ENCODE data around the gene RAB1A.
"Not testable (repeated sequence)": the region's sequence is repeated elsewhere in the genome, so short reads cannot be mapped to it uniquely, and the experiment has no call there.

RAB1A gene

GRCh38 chr2:65134158-65134557 lies 4.3 kb upstream of the RAB1A start:
- DNase-seq = no peak

GRCh38 chr2:65133626-65134025 lies 3.7 kb upstream of the RAB1A start:
- DNase-seq = no peak

- not testable (repeated sequence) for DNase-seq
Observed at GRCh38 chr2:65132930-65133329, 3.0 kb upstream of the RAB1A start.

GRCh38 chr2:65130664-65131175 lies 814 bp upstream of the RAB1A start:
- DNase-seq = peak; percentile 70 to 74

- peak; percentile 18 to 24 for DNase-seq
Observed at GRCh38 chr2:65129286-65129825, 550 bp downstream of the RAB1A start.

- peak; percentile 34 to 52 for DNase-seq
Observed at GRCh38 chr2:65128297-65129190, 1.4 kb downstream of the RAB1A start.

GRCh38 chr2:65125457-65125856 lies 4.4 kb downstream of the RAB1A start:
- DNase-seq = not testable (repeated sequence)

GRCh38 chr2:65122313-65122712 lies 7.6 kb downstream of the RAB1A start:
- no peak for DNase-seq

GRCh38 chr2:65120990-65121693 lies 8.8 kb downstream of the RAB1A start:
- no peak for DNase-seq

- DNase-seq = no peak
Observed at GRCh38 chr2:65116645-65117044, 13.3 kb downstream of the RAB1A start.

- no peak for DNase-seq
Observed at GRCh38 chr2:65114921-65115320, 15.0 kb downstream of the RAB1A start.

GRCh38 chr2:65113816-65114215 lies 16.1 kb downstream of the RAB1A start:
- no peak for DNase-seq

GRCh38 chr2:65113229-65113628 lies 16.7 kb downstream of the RAB1A start:
- no peak for DNase-seq

GRCh38 chr2:65112633-65113032 lies 17.3 kb downstream of the RAB1A start:
- no peak for DNase-seq

- no peak for DNase-seq
Observed at GRCh38 chr2:65108780-65109179, 21.1 kb downstream of the RAB1A start.

- DNase-seq = no peak
Observed at GRCh38 chr2:65107530-65107929, 22.4 kb downstream of the RAB1A start.

GRCh38 chr2:65103013-65103715 lies 26.7 kb downstream of the RAB1A start:
- no peak for DNase-seq

GRCh38 chr2:65101071-65101470 lies 28.8 kb downstream of the RAB1A start:
- no peak for DNase-seq

- DNase-seq = no peak
Observed at GRCh38 chr2:65098741-65099140, 31.2 kb downstream of the RAB1A start.

- DNase-seq = no peak
Observed at GRCh38 chr2:65097844-65098243, 32.1 kb downstream of the RAB1A start.

GRCh38 chr2:65096948-65097347 lies 33.0 kb downstream of the RAB1A start:
- DNase-seq = no peak

GRCh38 chr2:65093211-65093610 lies 36.7 kb downstream of the RAB1A start:
- no peak for DNase-seq

GRCh38 chr2:65092791-65093190 lies 37.1 kb downstream of the RAB1A start:
- DNase-seq = no peak
